NT2/D1 (cell line): ENCODE results near the gene TMEM163.

Experiments used
- SUZ12 ChIP-seq: IDR thresholded peaks from 2 replicates; pipeline ENCODE4 v1.6.1; 2011; ENCODE audit not compliant: insufficient read length, insufficient read depth; ENCODE audit errors: extremely low read depth
- YY1 ChIP-seq: IDR thresholded peaks from 2 replicates; pipeline ENCODE4 v1.6.1; 2011; ENCODE audit not compliant: insufficient read length, insufficient read depth
- ZNF274 ChIP-seq: IDR thresholded peaks from 2 replicates; pipeline ENCODE4 v1.6.1; 2011; ENCODE audit warnings: mild to moderate bottlenecking, low read depth, low read length

DNA sequence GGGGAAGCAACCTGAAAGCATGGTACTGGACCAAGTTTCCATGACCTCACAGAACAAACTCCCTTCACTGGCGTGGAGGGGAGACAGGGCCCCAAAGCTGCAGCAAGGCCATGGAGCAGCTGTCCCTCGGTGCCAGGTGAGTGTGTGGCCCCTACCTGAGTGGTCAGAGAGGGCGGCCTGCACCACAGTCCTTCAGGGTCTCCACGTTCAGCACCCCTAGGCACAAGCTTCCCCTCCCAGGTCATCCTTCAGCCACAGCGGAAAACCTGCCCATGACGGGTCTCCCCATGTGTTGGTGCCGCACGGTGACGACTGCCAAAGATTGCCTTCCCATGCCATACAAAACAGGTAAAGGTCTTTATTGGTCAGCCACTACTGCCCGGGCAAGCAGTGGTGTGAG, 263.4 kb downstream of the TMEM163 start:
- TF ChIP-seq YY1: no peak
- no peak for TF ChIP-seq ZNF274
- no peak for TF ChIP-seq SUZ12
